Lung (tissue), 12 donors: ENCODE data around the gene EBF4. TPM values are rescaled to one million over a fixed set of nuclear protein-coding genes. Genes with fewer than 3 reads are reported as not detected.
"Not testable (repeated sequence)": the region's sequence is repeated elsewhere in the genome, so short reads cannot be mapped to it uniquely, and the experiment has no call there.

Source experiments
- ATAC-seq: fragments of 200-7000 bp; cut with Tn5 transposase; one replicate; pipeline ENCODE4 v1.9.1; 2020; ENCODE audit warnings: moderate number of reproducible peaks; ENCODE audit not compliant: insufficient read depth, low FRiP score
- DNase-seq, 3 donors: peaks; one replicate each; pipeline ENCODE4 v3.0.0-alpha.2; 2013 to 2017
- H3K27ac ChIP-seq, 2 donors: one replicate each; pipeline ENCODE4 v1.5.1; 2013; ENCODE audit warnings: mild to moderate bottlenecking in 2 of 2, moderate library complexity in 2 of 2, control low read depth in 1 of 2, inconsistent platforms in 1 of 2, low read depth in 1 of 2, low read length in 1 of 2
- H3K27me3 ChIP-seq, 3 donors: one replicate each; pipeline ENCODE4 v1.5.1; 2013; ENCODE audit warnings: low read length in 2 of 3; ENCODE audit not compliant: control insufficient read depth in 3 of 3, insufficient read depth in 3 of 3
- H3K36me3 ChIP-seq, 4 donors: one replicate each; pipeline ENCODE4 v1.5.1; 2013; ENCODE audit warnings: low read length in 4 of 4, mild to moderate bottlenecking in 1 of 4, moderate library complexity in 1 of 4; ENCODE audit not compliant: control insufficient read depth in 4 of 4, insufficient read depth in 4 of 4
- H3K4me1 ChIP-seq, 5 donors: one replicate each; pipeline ENCODE4 v1.5.1; 2013; ENCODE audit warnings: low read length in 5 of 5, mild to moderate bottlenecking in 2 of 5, moderate library complexity in 1 of 5; ENCODE audit not compliant: control insufficient read depth in 5 of 5, insufficient read depth in 5 of 5
- H3K4me3 ChIP-seq: one replicate; pipeline ENCODE4 v1.5.1; 2013; ENCODE audit warnings: mild to moderate bottlenecking, control low read depth, moderate library complexity
- H3K9ac ChIP-seq, 2 donors: one replicate each; pipeline ENCODE4 v1.5.1; 2013; ENCODE audit warnings: low read length in 2 of 2, control low read depth in 1 of 2; ENCODE audit not compliant: insufficient read depth in 1 of 2
- H3K9me3 ChIP-seq, 4 donors: one replicate each; pipeline ENCODE4 v1.5.1; 2013; ENCODE audit warnings: low read length in 3 of 4, mild to moderate bottlenecking in 1 of 4, moderate library complexity in 1 of 4; ENCODE audit not compliant: control insufficient read depth in 4 of 4, insufficient read depth in 3 of 4
- WGBS, 2 donors: extraction: QIAGEN DNeasy Blood & Tissue Kit; methylation state at CpG; one replicate each; pipeline ENCODE4 v1.1.7; 2013; 5-methylcytosine and 5-hydroxymethylcytosine counted together
- polyA plus RNA-seq, 2 donors: library from polyadenylated mRNA; stranded (reverse); fragments of 200-250 nt; gene quantifications; one replicate each; pipeline ENCODE4 v1.2.1, GENCODE V29; 2013
- total RNA-seq, 2 donors: library from RNA; depleted of rRNA in 1 of 2; stranded (reverse); fragments of >200 nt in 1 of 2; gene quantifications; one replicate each; pipeline ENCODE4 v1.2.1, GENCODE V29; 2014 to 2021
- TF ChIP-seq, protein P1 (sequence below): IDR thresholded peaks from 2 replicates; pipeline ENCODE4 v1.5.1; 2012; ENCODE audit warnings: mild to moderate bottlenecking; ENCODE audit errors: control extremely low read depth, extremely low read depth
- donor health status: control.
- donor health status: control.
- donor health status: Bipolar disorder and iron deficiency.
- donor health status: healthy.
- donor health status: DM: yes; HTN: yes; CAD: no.

The EBF4 gene
- total and polyA plus RNA-seq, 4 donors, result 5.8 to 15.8 (median 7.4) TPM

DNA sequence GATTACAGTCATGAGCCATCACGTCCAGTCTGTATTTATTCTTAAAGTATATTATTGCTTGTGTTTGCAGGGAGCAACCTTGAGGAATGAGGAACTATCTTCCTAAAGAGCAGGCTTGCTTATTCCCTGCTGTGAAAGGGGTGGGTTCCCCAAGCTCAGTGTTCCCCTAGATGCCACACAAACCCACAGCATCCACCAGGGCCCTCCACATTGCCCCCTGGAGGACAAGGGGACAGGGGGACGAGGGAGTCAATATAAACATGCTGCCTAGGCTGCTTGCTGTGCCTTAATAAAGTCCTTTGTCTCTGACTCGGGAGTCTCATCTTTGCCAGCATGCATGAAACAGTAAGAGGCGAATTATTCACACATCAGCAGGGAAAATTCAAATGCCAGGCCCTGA is 20.6 kb upstream of the EBF4 start:
- WGBS, 2 donors, result 30 to 31% methylated on average over 4 of the region's 4 CpGs
- no peak overlapping the region for H3K4me3 ChIP-seq
- H3K9me3 ChIP-seq, result no peaks in the 10 kb centered on the region
- H3K4me1 ChIP-seq, result no peaks in the 10 kb centered on the region
- H3K27me3 ChIP-seq, result peaks cover 0 to 6% (median 0%) of the 10 kb centered on the region in 3 donors
- no peaks in the 10 kb centered on the region for H3K36me3 ChIP-seq
- ATAC-seq (no peak), DNase-seq (no peak)
- peak overlapping the region; percentile 5 to 13 for H3K9ac ChIP-seq
- TF ChIP-seq, protein P1, sequence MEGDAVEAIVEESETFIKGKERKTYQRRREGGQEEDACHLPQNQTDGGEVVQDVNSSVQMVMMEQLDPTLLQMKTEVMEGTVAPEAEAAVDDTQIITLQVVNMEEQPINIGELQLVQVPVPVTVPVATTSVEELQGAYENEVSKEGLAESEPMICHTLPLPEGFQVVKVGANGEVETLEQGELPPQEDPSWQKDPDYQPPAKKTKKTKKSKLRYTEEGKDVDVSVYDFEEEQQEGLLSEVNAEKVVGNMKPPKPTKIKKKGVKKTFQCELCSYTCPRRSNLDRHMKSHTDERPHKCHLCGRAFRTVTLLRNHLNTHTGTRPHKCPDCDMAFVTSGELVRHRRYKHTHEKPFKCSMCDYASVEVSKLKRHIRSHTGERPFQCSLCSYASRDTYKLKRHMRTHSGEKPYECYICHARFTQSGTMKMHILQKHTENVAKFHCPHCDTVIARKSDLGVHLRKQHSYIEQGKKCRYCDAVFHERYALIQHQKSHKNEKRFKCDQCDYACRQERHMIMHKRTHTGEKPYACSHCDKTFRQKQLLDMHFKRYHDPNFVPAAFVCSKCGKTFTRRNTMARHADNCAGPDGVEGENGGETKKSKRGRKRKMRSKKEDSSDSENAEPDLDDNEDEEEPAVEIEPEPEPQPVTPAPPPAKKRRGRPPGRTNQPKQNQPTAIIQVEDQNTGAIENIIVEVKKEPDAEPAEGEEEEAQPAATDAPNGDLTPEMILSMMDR, result no peak
- H3K27ac ChIP-seq, result no peak overlapping the region

DNA sequence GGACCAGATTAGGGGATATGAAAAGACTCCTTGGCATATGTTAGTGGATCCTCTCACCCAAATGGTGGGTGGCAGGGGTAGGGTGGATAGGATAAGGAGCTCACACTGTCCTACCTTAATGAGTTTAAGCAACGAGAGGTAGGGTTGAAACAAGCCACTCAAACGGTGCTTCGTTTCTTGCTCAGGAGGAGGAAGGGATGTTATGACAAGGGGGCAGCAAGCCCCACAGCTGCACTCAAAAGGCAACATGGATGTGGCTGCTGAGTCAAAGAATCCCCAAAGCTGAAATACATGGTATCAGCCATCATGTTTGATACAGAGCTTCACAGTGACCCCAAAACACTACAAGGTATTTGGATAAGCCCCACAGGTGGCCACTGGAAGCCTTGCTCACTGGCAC is 20.1 kb upstream of the EBF4 start:
- WGBS, 2 donors, result 64 to 77% methylated on average over 3 of the region's 3 CpGs
- Histone ChIP-seq H3K9ac (peak overlapping the region; percentile 5 to 13), H3K4me1 (no peaks in the 10 kb centered on the region), H3K4me3 (no peak overlapping the region), H3K36me3 (no peaks in the 10 kb centered on the region), H3K9me3 (no peaks in the 10 kb centered on the region), H3K27ac (no peak overlapping the region), H3K27me3 (peaks cover 0 to 6% (median 0%) of the 10 kb centered on the region in 3 donors)
- ATAC-seq (no peak), DNase-seq (no peak)
- TF ChIP-seq, protein P1, result no peak

DNA sequence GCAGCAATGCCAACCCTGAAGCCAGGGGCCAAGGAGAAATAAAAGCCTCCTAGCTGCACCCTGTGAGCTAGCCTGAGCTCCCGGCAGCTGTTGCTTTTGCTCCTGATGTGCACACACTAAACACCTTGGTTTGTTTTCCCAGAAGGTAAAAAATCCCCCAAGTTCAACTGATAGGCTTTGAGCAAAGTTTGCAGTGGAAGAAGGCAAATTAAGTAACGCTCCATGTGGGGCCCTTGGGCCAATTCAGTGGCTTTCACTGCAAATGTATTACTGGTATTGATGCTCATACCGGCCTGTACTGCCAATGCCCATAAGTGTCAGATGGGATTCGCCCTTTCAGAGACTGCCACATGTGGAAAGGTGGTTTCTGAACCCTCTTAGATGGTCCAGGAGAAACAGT is 19.1 kb upstream of the EBF4 start:
- no peak for DNase-seq
- no peaks in the 10 kb centered on the region for H3K9me3 ChIP-seq
- no peaks in the 10 kb centered on the region for H3K36me3 ChIP-seq
- H3K4me3 ChIP-seq, result no peak overlapping the region
- no peak overlapping the region for H3K9ac ChIP-seq
- WGBS, 2 donors, result 87 to 89% methylated on average over 4 of the region's 4 CpGs
- peaks cover 0 to 6% (median 0%) of the 10 kb centered on the region in 3 donors for H3K27me3 ChIP-seq
- no peak for ATAC-seq
- TF ChIP-seq, protein P1, result no peak
- no peaks in the 10 kb centered on the region for H3K4me1 ChIP-seq
- no peak overlapping the region for H3K27ac ChIP-seq

DNA sequence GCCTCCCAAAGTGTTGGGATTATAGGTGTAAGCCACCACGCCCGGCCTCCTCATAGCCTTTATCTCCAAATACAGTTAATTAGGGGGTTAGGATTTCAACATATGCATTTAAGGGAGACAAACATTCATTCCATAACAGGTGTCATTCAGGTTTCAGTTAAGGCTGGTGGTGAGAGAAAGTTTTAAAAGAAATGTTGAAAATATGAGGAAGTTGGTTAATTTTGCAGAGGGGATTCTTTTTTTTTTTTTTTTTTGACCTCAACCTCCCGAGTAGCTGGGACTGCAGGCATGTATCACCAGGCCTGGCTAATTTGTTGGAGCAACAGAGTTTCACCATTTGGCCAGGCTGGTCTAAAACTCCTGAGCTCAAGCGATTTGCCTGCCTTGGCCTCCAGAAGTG is 12.5 kb upstream of the EBF4 start:
- TF ChIP-seq, protein P1, result no peak
- peaks cover 0 to 12% (median 0%) of the 10 kb centered on the region in 3 donors for H3K27me3 ChIP-seq
- DNase-seq (no peak), ATAC-seq (no peak)
- H3K9ac ChIP-seq, result no peak overlapping the region
- 60 to 68% methylated on average over 4 of the region's 4 CpGs for WGBS, 2 donors
- H3K36me3 ChIP-seq, result no peaks in the 10 kb centered on the region
- H3K4me3 ChIP-seq, result no peak overlapping the region
- no peaks in the 10 kb centered on the region for H3K4me1 ChIP-seq
- no peak overlapping the region for H3K27ac ChIP-seq
- peaks cover 0 to 2% (median 0%) of the 10 kb centered on the region in 4 donors for H3K9me3 ChIP-seq

DNA sequence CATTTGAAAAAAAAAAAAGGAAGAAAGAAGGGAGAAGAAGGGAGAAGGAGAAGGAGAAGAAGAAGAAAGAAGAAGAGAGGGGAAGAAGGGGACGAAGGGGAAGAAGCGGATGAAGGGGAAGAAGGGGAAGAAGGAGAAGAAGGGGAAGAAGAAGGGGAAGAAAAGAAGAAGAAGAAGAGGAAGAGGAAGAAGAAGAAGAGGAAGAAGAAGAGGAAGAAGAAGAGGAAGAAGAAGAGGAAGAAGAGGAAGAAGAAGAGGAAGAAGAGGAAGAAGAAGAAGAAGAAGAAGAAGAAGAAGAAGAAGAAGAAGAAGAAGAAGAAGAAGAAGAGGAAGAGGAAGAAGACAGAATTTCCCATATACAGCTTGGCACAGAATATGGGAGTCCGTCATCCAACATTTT is 10.5 kb upstream of the EBF4 start:
- 54 to 55% methylated on average over 3 of the region's 3 CpGs for WGBS, 2 donors
- not testable (repeated sequence) for H3K27ac ChIP-seq, H3K9ac ChIP-seq, ATAC-seq, DNase-seq, H3K4me3 ChIP-seq, H3K9me3 ChIP-seq, H3K36me3 ChIP-seq, H3K4me1 ChIP-seq
- H3K27me3 ChIP-seq, result peaks cover 0 to 24% (median 7%) of the 10 kb centered on the region in 3 donors
